WTC11 (cell line): ENCODE results near the gene CUL9. TPM values are rescaled to one million over a fixed set of nuclear protein-coding genes. Genes with fewer than 3 reads are reported as not detected.

Experiments
- ATAC-seq: fragments of 200-7000 bp; cut with Tn5 transposase; 2 replicates; pipeline ENCODE4 v1.10.0; 2021; ENCODE audit warnings: mild to moderate bottlenecking, moderate library complexity
- CTCF ChIA-PET: fragments of 300-600 bp; sonication (Branson Sonifier 250); formaldehyde crosslinking; loops from one replicate; lab custom pipeline; 2021; ENCODE audit warnings: antibody characterized with exemption; lab: Charles Lee
- POLR2A ChIA-PET: fragments of 350-600 bp; sonication (Branson Sonifier 250); formaldehyde crosslinking; loops from one replicate; lab custom pipeline; 2021; ENCODE audit warnings: antibody characterized with exemption; lab: Charles Lee
- DNase-seq: peaks from one replicate; pipeline ENCODE4 v3.0.0; 2021; ENCODE audit warnings: low spot score
- H3K27ac Mint-ChIP-seq: 2 replicates; pipeline ENCODE4 v1.8.0; 2021; ENCODE audit warnings: mixed read lengths
- H3K27me3 Mint-ChIP-seq: 2 replicates; pipeline ENCODE4 v1.8.0; 2021; ENCODE audit warnings: low read depth, mild to moderate bottlenecking, moderate library complexity, mixed read lengths
- H3K36me3 Mint-ChIP-seq: 2 replicates; pipeline ENCODE4 v1.8.0; 2021; ENCODE audit warnings: mixed read lengths
- H3K4me1 Mint-ChIP-seq: 2 replicates; pipeline ENCODE4 v1.8.0; 2022; ENCODE audit warnings: mixed read lengths
- H3K4me3 Mint-ChIP-seq: 2 replicates; pipeline ENCODE4 v1.8.0; 2021; ENCODE audit warnings: mild to moderate bottlenecking, moderate library complexity, mixed read lengths
- H3K9me3 Mint-ChIP-seq: 2 replicates; pipeline ENCODE4 v1.8.0; 2021; ENCODE audit warnings: mixed read lengths
- AR ChIP-seq: fragments of 250-450 bp; sonication (Bioruptor Pico); IDR thresholded peaks from 2 replicates; pipeline ENCODE4 v1.9.0; 2021; ENCODE audit warnings: mild to moderate bottlenecking
- CTCF ChIP-seq: fragments of 200-600 bp; IDR thresholded peaks from 2 replicates; pipeline ENCODE4 v1.8.0; 2022; ENCODE audit warnings: antibody characterized with exemption
- E2F4 ChIP-seq: sonication (generic); formaldehyde crosslinking; IDR thresholded peaks from 2 replicates; pipeline ENCODE4 v1.8.1; 2022; ENCODE audit warnings: low read depth, mild to moderate bottlenecking, moderate library complexity, missing genetic modification reagents, borderline replicate concordance
- ESRRA ChIP-seq: sonication (generic); formaldehyde crosslinking; IDR thresholded peaks from 2 replicates; pipeline ENCODE4 v1.8.1; 2022; ENCODE audit warnings: mild to moderate bottlenecking, missing genetic modification reagents, borderline replicate concordance
- ETV6 ChIP-seq: sonication (generic); formaldehyde crosslinking; IDR thresholded peaks from 2 replicates; pipeline ENCODE4 v1.8.1; 2022; ENCODE audit warnings: mild to moderate bottlenecking, missing genetic modification reagents
- FOXP4 ChIP-seq: sonication (generic); formaldehyde crosslinking; IDR thresholded peaks from 2 replicates; pipeline ENCODE4 v1.8.0; 2022; ENCODE audit warnings: mild to moderate bottlenecking, missing genetic modification reagents
- GABPB1 ChIP-seq: sonication (generic); formaldehyde crosslinking; IDR thresholded peaks from 2 replicates; pipeline ENCODE4 v1.8.1; 2023; ENCODE audit warnings: mild to moderate bottlenecking, missing genetic modification reagents
- JAZF1 ChIP-seq: fragments of 250-450 bp; sonication (Bioruptor Pico); IDR thresholded peaks from 2 replicates; pipeline ENCODE4 v1.9.0; 2021; ENCODE audit warnings: moderate library complexity, mild to moderate bottlenecking, inconsistent platforms
- MLX ChIP-seq: sonication (generic); formaldehyde crosslinking; IDR thresholded peaks from 2 replicates; pipeline ENCODE4 v1.8.1; 2023; ENCODE audit warnings: mild to moderate bottlenecking, missing genetic modification reagents, moderate library complexity
- MXD4 ChIP-seq: fragments of 250-450 bp; sonication (Bioruptor Pico); IDR thresholded peaks from 2 replicates; pipeline ENCODE4 v1.8.0; 2021; ENCODE audit warnings: mild to moderate bottlenecking, moderate library complexity, borderline replicate concordance
- MYBL2 ChIP-seq: sonication (generic); formaldehyde crosslinking; IDR thresholded peaks from 2 replicates; pipeline ENCODE4 v1.8.1; 2023; ENCODE audit warnings: mild to moderate bottlenecking, moderate library complexity, missing genetic modification reagents
- OVOL2 ChIP-seq: fragments of 250-450 bp; sonication (Bioruptor Pico); IDR thresholded peaks from 2 replicates; pipeline ENCODE4 v1.9.0; 2021; ENCODE audit warnings: mild to moderate bottlenecking, borderline replicate concordance
- PREB ChIP-seq: sonication (generic); formaldehyde crosslinking; IDR thresholded peaks from 2 replicates; pipeline ENCODE4 v1.8.1; 2022; ENCODE audit warnings: mild to moderate bottlenecking, missing genetic modification reagents, moderate library complexity, borderline replicate concordance
- SMAD3 ChIP-seq: sonication (generic); formaldehyde crosslinking; IDR thresholded peaks from 2 replicates; pipeline ENCODE4 v1.8.0; 2022; ENCODE audit warnings: missing genetic modification reagents, mild to moderate bottlenecking, borderline replicate concordance
- SOX15 ChIP-seq: fragments of 250-450 bp; sonication (Bioruptor Pico); IDR thresholded peaks from 2 replicates; pipeline ENCODE4 v1.9.0; 2021; ENCODE audit warnings: mild to moderate bottlenecking
- SP1 ChIP-seq: sonication (generic); formaldehyde crosslinking; conservative IDR thresholded peaks from 2 replicates; pipeline ENCODE4 v1.8.1; 2022; ENCODE audit warnings: missing genetic modification reagents
- TEAD1 ChIP-seq: sonication (generic); formaldehyde crosslinking; IDR thresholded peaks from 2 replicates; pipeline ENCODE4 v1.8.0; 2022; ENCODE audit warnings: mild to moderate bottlenecking, missing genetic modification reagents
- ZNF317 ChIP-seq: sonication (generic); formaldehyde crosslinking; IDR thresholded peaks from 2 replicates; pipeline ENCODE4 v1.8.1; 2023; ENCODE audit warnings: low read depth, mild to moderate bottlenecking, moderate library complexity, missing genetic modification reagents, borderline replicate concordance
- ZNF396 ChIP-seq: fragments of 250-450 bp; sonication (Bioruptor Pico); IDR thresholded peaks from 2 replicates; pipeline ENCODE4 v1.8.0; 2021; ENCODE audit warnings: mild to moderate bottlenecking, moderate library complexity, borderline replicate concordance
- ZNF425 ChIP-seq: fragments of 250-450 bp; sonication (Bioruptor Pico); conservative IDR thresholded peaks from 2 replicates; pipeline ENCODE4 v1.9.0; 2021; ENCODE audit warnings: mild to moderate bottlenecking
- total RNA-seq: library from RNA; stranded (reverse); gene quantifications from 3 replicates; pipeline ENCODE4 v1.2.3, GENCODE V29; 2021

The CUL9 gene
- total RNA-seq, 1 experiment from 2014 or later: 15.2 TPM

GRCh38 chr6:43231053-43231452 lies 49.1 kb downstream of the CUL9 start:
- H3K36me3 Mint-ChIP-seq: no peaks in the 10 kb centered on the region
- CTCF ChIA-PET: interaction anchor here (0.5 kb wide), 1 partner anchor 264 kb away, joined by 5 read pairs; no protein-coding TSS in a partner anchor
- no peak for DNase-seq
- TF ChIP-seq ZNF317 (CRISPR knock-in tag) (no peak), OVOL2 (CRISPR knock-in tag) (no peak), ESRRA (no peak), MYBL2 (CRISPR knock-in tag) (no peak), SOX15 (no peak), CTCF (no peak), MLX (no peak), TEAD1 (CRISPR knock-in tag) (no peak), MXD4 (CRISPR knock-in tag) (no peak), E2F4 (CRISPR knock-in tag) (no peak), ETV6 (CRISPR knock-in tag) (no peak), AR (CRISPR knock-in tag) (no peak), FOXP4 (CRISPR knock-in tag) (no peak), GABPB1 (CRISPR knock-in tag) (no peak), JAZF1 (CRISPR knock-in tag) (no peak), ZNF425 (CRISPR knock-in tag) (no peak), ZNF396 (CRISPR knock-in tag) (no peak), SP1 (CRISPR knock-in tag) (no peak), PREB (no peak), SMAD3 (CRISPR knock-in tag) (no peak)
- TF ChIP-seq, all 79 proteins: peak for 0
- no peak for ATAC-seq
- Mint-ChIP-seq H3K9me3 (no peaks in the 10 kb centered on the region), H3K4me1 (peaks cover 4% of the 10 kb centered on the region; the same call in 1 of the 2 replicates), H3K27ac (no peak overlapping the region), H3K27me3 (peaks cover 42% of the 10 kb centered on the region), H3K4me3 (no peak overlapping the region)
- POLR2A ChIA-PET: no interaction called here
